NT2/D1 (cell line): Measurements from ENCODE around the gene CH25H.

Experiments
- SUZ12 ChIP-seq: IDR thresholded peaks from 2 replicates; pipeline ENCODE4 v1.6.1; 2011; ENCODE audit not compliant: insufficient read length, insufficient read depth; ENCODE audit errors: extremely low read depth
- YY1 ChIP-seq: IDR thresholded peaks from 2 replicates; pipeline ENCODE4 v1.6.1; 2011; ENCODE audit not compliant: insufficient read length, insufficient read depth
- ZNF274 ChIP-seq: IDR thresholded peaks from 2 replicates; pipeline ENCODE4 v1.6.1; 2011; ENCODE audit warnings: mild to moderate bottlenecking, low read depth, low read length

GRCh38 chr10:89160339-89160738 is 46.8 kb downstream of the CH25H start:
- no peak for TF ChIP-seq ZNF274
- TF ChIP-seq SUZ12, result no peak
- no peak for TF ChIP-seq YY1
